M059J (cell line): ENCODE results near the gene SMCHD1. TPM values are rescaled to one million over a fixed set of nuclear protein-coding genes. Genes with fewer than 3 reads are reported as not detected.

Experiments
- DNase-seq: peaks from one replicate; pipeline ENCODE4 v3.0.0-alpha.2; 2012; ENCODE audit warnings: low read depth
- total RNA-seq: library from RNA; depleted of rRNA; stranded (reverse); fragments of >200 nt; shearing (Covaris generic); gene quantifications from 2 replicates; pipeline ENCODE4 v1.2.3, GENCODE V29; 2014; rRNA removed

Gene SMCHD1
- total RNA-seq, result 35.4 and 38.3 TPM in 2 replicates

GRCh38 chr18:2655178-2655953 is at the start of gene SMCHD1:
Gene SMCHD1 (plus strand): TSS chr18:2655726. CDS start chr18:2656076, 350 bp downstream.
- DNase-seq, result peak; percentile 75

DNA sequence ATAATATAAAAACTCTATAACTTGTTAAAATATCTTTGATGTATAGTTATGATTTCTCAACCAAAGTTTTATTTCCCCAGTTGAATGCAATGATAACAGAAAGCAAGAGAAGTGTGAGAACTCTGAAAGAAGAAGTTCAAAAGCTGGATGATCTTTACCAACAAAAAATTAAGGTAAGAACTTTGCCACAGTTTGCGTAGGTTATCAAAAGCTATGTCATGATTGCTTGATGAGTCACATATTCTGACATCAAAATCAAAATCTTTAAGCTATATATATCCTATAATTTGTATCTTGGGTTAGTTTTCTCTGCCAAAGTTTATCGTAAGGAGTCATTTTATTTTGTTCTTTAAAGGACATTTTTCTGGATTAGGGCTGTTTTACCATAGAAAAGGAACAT is 49.2 kb upstream of the SMCHD1 start:
- no peak for DNase-seq

GRCh38 chr18:2609604-2610003 is 45.9 kb upstream of the SMCHD1 start:
- no peak for DNase-seq

DNA sequence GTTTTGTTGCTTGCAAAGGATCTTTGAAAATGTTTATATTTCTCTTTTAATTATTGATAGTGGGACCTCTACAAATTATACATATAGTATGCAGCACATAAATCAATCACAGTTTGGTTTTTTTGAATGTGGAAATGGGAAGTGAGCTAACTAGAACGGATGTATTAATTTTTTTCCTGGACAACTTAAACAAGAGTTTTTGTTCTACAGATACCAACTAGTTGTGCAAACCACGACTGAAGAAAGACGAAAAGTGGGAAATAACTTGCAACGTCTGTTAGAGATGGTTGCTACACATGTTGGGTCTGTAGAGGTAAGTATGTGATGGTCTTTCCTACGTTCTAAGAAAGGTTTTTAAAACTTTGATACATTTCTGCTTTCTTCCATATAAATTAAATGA is 45.0 kb upstream of the SMCHD1 start:
- DNase-seq, result no peak

DNA sequence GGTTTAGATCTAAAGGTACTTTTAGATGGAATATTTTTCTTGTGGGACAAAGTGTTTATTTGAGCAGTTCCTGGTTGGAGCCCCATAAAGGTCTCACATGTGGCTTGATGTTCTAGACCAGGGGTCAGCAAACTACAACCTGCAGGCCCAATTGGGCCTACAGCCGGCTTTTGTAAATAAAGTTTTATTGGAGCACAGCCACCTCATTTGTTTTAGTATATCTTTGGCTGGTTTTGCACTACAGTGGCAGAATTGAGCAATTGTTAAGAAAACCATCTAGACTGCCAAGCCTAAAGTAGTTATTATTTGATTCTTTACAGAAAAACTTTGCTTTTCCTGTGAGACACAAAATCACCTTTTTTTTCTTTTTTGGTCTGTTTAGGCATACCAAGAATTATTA is 42.5 kb upstream of the SMCHD1 start:
- no peak for DNase-seq

DNA sequence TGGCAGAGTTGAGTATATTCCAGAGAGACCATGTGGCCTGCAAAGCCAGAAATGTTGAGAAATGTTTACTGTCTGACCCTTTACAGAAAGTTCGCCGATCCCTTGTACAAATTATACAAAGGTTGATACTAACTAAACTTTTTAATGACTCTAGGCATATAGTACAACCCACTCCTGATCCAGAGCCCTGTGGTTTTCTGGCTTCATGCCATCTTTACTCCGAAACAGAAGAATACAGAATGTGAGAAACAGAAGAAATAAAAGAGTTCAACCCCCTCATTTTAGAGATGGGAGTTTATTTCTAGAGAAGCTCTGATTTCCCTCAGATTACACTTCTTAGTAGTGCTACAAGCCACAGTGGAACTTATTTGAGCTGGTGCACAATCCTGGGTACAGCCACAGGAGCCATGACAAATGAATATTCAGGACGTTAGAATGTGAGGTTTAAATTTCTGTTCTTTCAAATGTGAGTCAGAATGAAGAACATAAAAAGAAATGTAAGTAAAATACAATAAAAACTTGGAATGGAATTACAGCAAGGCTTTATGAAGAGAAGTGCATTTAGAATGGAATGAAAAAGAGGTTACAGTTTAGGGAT is 38.0 kb upstream of the SMCHD1 start:
- peak; percentile 24 for DNase-seq

GRCh38 chr18:2618009-2618408 is 37.5 kb upstream of the SMCHD1 start:
- DNase-seq, result peak; percentile 70

GRCh38 chr18:2625217-2625616 is 30.3 kb upstream of the SMCHD1 start:
- DNase-seq, result no peak

GRCh38 chr18:2627821-2628276 is 27.7 kb upstream of the SMCHD1 start:
- DNase-seq, result peak; percentile 74

- no peak for DNase-seq
Observed at GRCh38 chr18:2629003-2629402, 26.5 kb upstream of the SMCHD1 start.

- no peak for DNase-seq
Observed at GRCh38 chr18:2635586-2635985, 19.9 kb upstream of the SMCHD1 start.

DNA sequence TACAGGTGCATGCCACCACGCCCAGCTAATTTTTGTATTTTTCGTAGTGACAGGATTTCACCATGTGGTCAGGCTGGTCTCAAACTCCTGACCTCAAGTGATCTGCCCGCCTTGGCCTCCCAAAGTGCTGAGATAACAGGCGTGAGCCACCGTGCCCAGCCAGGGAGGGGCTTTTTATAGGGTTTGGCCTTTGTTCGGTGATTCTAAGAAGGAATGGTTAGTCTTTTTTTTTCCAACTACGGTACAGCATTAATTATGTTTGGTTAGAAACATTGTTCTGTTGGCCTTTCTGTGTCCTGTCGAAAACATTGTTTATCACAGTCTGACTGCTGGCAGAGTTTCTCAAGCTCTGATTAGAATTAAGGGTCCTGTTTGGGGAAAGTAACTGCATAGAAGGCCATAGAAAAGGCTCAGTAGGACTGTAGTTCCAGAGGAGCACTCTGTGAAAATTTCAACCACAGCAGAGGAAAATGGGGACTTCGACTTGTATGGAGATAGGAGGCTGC is 19.3 kb upstream of the SMCHD1 start:
- DNase-seq, result no peak

GRCh38 chr18:2641638-2642037 is 13.9 kb upstream of the SMCHD1 start:
- peak; percentile 65 for DNase-seq

DNA sequence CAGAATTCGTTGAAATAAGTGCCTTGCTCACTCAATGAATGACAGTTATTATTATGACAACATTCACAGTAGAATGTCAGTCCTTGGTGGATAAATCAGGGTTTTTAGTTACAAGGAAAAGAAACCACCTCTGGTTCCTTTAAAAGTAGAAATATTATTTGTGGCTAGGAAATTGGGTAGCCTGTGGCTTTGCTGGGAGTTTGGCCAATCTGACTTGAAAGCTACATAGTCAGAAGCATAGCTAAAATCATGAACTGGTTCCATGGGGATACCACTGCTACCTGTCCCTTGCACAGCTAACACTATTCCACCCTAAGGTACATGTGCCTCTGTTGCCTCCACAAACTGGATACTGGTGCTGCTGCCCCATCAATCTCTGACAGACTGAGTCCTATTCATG is 12.8 kb upstream of the SMCHD1 start:
- peak; percentile 33 for DNase-seq

- no peak for DNase-seq
Observed at GRCh38 chr18:2644535-2644934, 11.0 kb upstream of the SMCHD1 start.

DNA sequence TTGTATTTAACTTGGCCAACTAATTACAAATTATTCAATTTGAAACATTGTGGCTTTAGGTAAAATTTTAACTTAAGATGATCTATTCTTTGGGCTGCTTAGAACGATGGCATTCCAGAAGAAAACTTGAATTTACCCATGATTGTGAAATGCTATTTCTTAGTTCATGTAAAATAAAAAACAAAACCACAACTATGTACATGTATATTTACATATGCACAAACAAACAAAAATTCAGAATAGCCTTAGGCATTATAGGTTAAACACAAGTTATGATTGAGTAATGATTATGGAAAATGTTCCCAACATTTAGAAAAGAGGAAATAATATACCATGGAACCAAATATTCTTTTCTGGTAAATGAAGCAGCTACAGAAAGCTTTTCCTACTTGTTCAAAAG is 3.5 kb upstream of the SMCHD1 start:
- no peak for DNase-seq

GRCh38 chr18:2653467-2653866 is 2.1 kb upstream of the SMCHD1 start:
- no peak for DNase-seq

DNA sequence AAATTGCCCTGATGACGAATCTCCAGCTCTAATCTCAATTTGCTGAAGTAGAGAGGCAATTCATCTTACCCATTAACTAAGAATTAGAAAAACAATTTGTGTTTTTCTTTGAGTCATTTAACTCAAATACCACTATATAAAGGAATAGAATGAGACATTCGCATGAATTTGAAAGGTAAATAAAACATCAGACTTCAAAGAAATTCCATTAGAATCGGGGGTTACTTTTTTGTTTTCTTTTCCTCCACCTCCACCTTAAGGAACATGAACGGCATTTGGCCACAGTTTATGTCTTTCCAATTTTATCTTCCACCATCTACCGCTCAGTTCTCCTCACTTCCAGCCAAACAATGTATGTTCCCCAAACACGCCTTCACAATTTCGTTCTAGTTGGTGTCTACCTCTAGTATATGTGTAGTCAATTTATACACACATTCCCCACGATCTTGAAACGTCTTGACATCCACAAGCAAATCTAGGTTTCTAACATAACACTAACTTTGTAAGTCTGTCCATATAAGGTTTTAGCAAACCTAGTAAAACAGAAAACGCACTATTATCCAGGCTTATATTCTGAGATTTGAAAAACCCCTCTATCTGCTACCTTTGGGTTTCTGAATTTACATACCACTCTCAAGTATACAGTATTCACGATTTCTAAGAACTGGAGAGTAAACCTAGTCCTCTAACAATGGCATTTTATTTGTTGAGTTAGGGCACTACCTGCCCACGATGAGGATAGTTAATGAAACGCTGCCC is 1.2 kb upstream of the SMCHD1 start:
- DNase-seq, result no peak

DNA sequence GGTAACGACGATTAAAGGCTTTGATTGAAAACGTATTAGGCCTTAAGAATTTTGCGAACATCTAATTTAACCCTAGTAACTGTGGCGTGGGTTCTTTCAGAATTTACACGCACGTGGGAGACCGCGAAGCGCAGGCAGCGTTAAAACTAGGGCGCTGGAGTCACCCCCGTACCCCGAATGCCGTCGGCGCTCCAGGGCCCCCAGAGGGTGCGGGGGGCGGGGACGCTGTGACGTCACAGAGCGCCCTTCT is 673 bp upstream of the SMCHD1 start:
- DNase-seq, result no peak

GRCh38 chr18:2655954-2656236 is 369 bp downstream of the SMCHD1 start:
- DNase-seq, result peak; percentile 45

DNA sequence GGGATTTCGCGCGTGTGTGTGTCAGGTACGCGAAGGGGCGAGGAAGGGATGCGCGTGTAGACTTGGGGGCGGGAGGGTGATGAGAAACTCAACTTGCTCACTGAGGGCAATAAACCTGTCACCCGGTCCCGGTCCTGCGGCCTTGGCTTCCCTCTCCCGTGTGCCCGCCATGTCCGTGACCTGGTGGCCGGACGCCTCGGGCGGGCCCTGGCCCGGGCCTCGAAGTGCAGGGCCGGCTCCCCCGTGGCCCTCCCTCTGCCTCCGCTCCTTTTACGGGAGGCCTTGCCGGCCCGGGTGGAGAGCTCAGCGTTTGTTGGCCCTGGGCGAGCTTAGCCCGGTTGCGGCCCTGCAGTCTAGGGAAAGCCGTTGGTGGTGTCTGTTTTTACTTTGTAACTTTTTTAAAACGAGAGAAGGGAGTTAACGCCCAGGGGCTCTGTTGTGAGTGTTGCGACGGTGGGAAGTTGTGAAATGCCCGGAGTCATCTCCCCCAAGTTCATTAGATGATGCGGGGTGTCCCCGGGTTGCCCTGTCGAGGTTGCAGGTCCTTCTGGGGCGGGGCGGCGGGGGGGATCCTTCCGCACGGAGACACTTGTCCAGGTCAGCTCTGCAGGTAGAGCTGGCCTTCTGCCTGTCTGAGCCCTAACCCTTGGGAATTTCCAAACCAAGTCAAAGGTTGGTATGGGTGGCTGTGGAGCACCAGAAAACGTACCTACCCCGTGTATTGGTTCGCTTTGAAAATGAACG is 883 bp downstream of the SMCHD1 start:
- peak; percentile 45 for DNase-seq

- no peak for DNase-seq
Observed at GRCh38 chr18:2656981-2657512, 1.5 kb downstream of the SMCHD1 start.
